Stimulated activated CD4-positive, alpha-beta T cell treated with anti-CD3 and anti-CD28 coated beads, Interleukin-4, amount 100 ng/mL, for 48 hours (primary cell): ENCODE data around the gene FAM83F.
A peak's percentile ranks its signal among the peaks of the same experiment; 100 is the strongest.

Experiments used
- DNase-seq, 2 donors: peaks; one replicate each; pipeline ENCODE4 v3.0.0-alpha.2; 2020; ENCODE audit warnings: low read depth in 2 of 2

Gene FAM83F

DNA sequence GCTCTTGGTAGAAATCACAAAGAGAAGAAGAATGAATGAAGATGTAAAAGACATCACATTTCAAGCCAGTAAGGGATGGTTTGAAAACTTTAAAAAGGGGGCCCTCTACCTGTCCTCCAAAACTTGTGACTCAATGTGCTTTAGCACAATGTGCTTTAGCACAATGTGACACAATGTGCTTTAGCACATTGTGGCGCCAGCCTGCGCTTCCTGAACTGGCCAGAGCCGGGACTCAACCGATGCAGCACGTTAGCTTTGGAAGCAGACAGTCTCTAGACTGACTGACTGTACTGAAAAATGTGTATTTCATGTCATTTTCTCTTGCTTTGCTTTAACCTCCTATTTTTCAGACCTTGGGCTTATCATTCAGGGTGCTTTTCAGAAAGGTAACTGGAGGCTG, 63.5 kb downstream of the FAM83F start:
- DNase-seq, result peak; percentile 26 to 37

DNA sequence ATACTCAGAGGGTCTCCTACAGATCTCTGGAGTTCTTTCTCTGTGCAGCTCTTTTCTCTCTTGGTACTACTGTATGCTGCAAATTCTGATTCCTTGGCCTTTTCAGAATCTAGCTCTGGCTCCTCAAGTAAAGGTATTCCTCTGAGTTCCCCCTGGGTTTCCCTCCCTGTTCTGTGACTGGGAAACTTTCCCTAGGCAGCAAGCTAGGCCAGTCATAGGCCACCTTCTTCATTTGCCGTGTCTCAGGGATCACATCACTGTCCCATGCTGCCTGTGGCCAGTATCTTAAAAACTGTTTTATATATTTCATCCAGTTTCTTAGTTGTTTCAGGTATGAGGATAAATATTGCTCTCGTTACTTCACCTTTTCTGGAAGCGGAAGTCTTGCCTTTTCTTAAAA, 71.2 kb downstream of the FAM83F start:
- DNase-seq, result no peak

DNA sequence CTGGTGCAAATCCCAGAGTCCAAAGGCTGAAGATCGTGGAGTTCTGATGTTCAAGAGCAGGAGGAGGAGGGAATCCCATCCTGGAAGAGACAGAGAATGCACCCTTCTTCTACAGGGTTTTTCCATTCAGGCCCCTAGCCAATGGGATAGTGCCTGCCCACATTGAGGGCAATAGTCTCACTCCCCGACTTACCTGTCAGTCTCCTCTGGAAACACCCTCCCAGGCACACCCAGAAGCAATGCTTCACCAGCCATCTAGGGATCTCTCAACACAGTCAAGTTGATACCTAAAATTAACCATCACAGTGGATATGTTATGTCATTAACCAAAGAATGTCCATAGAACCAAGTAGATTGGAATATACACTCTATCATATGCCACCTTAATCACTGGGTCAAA, 72.9 kb downstream of the FAM83F start:
- DNase-seq, result no peak

DNA sequence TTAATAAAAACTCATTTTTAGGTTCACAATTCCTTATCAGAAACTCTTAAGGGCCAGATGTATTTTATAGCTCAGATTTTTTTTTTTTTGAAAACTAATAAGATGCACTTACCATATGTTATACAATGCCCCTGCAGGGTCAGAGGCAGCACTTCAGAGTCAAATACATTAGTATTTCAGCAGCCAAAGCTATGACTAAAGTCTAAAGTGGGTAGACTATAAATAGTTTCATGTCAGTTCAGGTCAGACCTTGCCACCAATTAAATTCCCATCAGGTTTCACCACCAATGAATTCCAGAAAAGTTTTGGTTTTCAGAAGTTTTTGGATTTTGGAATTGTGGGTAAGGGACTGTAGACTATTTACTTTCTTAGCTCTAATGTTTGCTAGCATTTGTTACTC, 75.9 kb downstream of the FAM83F start:
- no peak for DNase-seq

DNA sequence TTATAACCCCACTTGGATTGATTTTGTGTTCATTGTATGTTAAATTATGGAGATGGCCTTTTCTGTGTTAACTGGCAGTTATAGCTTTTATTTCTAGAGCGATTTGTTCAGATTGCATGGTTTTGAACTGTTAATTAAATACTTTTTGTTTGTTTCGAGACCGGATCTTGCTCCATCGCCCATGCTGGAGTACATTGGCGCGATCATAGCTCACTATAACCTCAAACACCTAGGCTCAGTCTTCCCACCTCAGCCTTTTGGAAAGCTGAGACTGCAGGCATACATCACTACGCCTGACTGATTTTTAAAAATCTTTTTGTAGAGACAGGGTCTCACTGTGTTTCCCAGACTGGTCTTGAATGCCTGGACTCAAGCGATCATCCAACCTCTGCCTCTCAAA, 77.0 kb downstream of the FAM83F start:
- no peak for DNase-seq

DNA sequence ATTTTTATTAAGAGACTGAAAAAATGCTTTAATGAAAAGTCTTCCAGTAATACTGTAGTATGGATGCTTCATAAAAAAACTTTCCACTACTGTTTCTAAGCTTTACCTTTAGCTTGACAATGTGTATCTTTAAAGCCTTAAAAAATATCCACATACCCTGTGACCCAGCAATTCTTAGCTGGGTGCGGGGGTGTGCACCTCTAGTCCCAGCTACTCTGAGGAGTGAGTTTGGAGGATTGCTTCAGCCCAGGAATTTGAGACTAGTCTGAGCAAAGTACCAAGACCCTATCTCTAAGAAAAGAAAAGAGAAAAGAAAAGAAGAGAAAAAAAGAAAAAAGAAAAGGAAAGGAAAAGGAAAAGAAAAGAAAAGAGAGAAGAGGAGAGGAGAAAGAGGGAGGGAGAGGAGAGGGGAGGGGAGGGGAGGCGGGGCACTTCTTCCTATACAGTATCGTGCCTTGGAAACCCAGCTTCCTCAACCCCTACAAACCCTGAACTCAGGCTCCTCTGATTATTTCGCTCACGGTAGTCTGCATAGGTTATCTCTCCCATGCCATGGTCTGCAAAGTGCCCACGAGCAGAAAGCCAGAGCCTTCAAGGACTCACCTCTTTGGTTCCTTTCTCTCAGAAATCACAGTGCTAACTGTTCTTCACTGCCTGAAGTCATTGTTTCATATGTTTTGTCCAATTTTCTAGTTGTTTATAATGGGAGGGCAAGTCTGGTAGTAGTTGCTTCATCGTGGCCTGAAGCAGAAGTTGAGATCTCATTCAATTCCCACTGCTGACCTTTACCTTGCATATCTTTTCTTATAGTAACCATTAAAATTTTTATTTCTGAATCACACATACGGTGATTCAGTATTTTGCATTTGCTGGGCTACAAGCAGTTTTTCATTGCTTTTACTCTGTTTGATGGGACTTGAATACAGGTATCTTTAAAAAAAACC, 82.2 kb downstream of the FAM83F start:
- no peak for DNase-seq

DNA sequence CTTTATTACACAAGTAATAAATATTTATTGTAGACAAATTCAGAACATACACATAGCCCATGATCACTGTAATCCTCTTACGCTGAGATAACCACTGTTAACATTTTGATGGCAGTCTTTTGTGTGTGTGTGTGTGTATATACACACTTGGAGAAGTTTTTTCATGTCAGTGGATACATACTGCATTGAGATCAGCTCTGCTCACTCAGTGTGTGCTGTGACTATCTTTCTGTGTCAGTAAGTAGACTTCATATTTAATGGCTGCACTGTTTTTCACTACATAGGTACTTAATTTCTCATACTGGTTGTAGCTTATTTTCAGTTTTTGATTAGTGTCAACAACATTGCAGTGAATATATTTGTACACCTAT, 82.9 kb downstream of the FAM83F start:
- DNase-seq, result no peak

DNA sequence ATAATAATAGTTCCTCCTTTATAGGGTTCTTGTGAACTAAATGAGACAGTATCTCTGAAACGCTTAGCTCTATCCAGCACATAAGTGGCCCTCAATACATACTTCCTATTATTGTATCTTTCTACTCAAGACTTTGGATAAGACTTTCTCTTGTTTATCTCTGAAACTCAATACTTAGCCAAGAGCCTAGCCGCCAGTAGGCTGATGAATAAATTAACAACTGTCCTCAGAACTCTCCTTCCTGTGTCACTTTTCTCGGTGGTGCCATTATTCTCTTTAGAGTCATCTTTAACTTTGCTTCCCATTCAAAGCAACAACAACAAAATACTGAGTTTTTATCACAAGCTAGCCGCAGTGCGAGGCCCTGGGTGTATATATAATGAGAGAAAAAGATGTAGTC, 86.9 kb downstream of the FAM83F start:
- DNase-seq, result no peak

DNA sequence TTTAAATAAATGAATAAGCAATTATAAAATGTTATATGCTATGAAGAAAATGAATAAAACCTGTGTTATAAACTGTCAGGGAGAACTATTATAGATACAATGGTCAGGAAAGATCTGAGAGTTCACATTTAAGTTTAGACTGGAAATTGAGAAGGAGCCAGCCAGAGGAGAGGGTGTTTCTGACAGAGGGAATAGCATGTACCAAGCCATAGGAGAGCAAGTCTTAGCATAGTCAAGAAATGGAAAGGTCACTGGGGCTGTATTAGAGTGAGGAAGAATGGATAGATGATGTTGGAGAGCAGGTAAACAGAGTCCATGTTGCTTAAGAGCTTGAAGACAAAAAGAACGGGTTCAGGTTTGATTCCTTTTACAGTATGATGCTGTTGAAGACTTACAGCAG, 87.4 kb downstream of the FAM83F start:
- no peak for DNase-seq

DNA sequence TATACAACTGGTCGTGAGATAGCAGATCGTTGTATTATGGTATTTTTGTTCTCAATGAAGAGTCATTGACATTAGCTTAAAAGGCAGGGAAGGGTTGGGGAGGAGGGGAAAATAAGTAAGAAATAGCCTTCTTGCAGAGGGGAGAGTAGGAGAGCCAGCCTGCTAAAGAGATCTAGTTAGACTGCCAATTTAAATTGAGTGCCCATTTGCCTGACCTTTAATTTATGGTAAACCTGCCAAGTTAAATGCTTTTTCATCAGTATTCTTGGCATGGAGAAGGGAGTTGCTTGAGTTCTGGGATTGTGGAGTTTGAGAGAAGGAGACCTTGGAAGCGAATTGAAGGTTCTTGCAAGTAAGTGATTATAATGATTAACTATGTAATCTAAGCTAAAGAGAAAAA, 89.0 kb downstream of the FAM83F start:
- no peak for DNase-seq

DNA sequence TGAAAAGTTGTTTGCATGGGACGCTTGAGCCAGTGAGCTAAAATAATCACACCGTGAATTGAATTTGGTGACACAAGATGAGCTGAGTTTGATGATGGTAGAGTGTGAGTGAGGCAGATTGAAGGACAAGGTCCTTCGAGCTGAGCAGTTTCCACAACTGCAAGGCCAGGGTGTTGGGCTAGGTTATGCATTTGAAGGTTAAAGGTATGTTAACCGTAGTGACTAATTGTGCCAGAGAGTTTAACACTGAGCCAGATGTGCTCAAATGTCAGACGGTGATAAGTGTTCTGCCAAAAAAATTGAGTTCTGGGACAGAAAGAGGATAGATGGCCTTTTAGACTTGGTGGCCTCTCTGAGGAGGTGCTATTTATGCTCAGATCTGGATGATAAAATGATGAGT, 89.5 kb downstream of the FAM83F start:
- no peak for DNase-seq

DNA sequence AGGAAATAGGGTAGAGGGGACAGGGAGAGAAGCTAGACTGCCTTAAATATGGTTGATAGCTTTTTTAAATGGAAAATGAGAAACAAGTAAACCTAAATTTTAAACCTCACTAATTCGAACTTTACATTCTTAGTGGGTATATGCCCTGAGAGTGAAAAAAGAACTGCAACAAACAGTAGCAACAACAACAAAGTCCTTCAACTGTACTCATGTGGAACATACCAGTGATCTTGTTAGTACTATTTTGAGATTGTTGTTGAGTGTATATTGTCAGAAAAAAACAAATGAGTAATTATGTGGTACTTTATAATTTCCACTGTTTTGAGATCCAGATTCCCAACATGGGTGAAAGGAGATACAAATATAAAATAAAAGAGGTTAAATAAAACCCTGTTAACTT, 94.1 kb downstream of the FAM83F start:
- no peak for DNase-seq
